ENCODE data around the gene CTNNA2. TPM values are rescaled to one million over a fixed set of nuclear protein-coding genes. Genes with fewer than 3 reads are reported as not detected.

CTNNA2 gene
- total and polyA plus RNA-seq, 7 donors, result 0.03 to 0.36 (median 0.17) TPM; not detected in 4

DNA sequence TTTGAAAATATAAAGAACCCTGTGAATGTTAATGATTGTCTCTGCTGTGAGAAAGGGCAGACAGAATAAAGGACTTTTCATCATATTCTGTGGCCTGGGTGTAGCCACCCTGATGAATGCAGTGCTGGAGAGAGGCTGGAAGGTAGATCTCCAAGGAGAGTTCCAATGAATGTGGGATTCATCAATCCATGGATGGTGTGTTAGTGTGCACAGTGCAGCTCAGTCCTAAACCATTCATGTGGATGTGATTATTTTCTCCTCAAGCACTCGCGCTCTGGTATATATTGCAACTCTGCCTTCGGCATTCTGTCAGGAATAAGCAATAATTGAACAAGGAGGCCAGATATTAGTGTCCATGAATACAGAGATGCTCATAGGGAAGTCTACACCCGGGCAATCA, 744.6 kb downstream of the CTNNA2 start:
- WGBS, 3 donors, result 91 to 97% (median 94%) methylated on average over 4 of the region's 4 CpGs
- TF ChIP-seq, protein P1, sequence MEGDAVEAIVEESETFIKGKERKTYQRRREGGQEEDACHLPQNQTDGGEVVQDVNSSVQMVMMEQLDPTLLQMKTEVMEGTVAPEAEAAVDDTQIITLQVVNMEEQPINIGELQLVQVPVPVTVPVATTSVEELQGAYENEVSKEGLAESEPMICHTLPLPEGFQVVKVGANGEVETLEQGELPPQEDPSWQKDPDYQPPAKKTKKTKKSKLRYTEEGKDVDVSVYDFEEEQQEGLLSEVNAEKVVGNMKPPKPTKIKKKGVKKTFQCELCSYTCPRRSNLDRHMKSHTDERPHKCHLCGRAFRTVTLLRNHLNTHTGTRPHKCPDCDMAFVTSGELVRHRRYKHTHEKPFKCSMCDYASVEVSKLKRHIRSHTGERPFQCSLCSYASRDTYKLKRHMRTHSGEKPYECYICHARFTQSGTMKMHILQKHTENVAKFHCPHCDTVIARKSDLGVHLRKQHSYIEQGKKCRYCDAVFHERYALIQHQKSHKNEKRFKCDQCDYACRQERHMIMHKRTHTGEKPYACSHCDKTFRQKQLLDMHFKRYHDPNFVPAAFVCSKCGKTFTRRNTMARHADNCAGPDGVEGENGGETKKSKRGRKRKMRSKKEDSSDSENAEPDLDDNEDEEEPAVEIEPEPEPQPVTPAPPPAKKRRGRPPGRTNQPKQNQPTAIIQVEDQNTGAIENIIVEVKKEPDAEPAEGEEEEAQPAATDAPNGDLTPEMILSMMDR (IDR thresholded peaks at IDR 0.05), result no peak
- Histone ChIP-seq H3K9me3 (no peaks in the 10 kb centered on the region), H3K36me3 (ENCODE audit: insufficient read depth in 1 of 2, low read depth in 1 of 2) (no peaks in the 10 kb centered on the region), H3K4me1 (no peaks in the 10 kb centered on the region), H3K27ac (no peak overlapping the region), H3K4me3 (no peak overlapping the region), H3K27me3 (ENCODE audit: insufficient read depth in 3 of 3, low read length in 2 of 3) (no peaks in the 10 kb centered on the region)
- ATAC-seq, result no peak
- DNase-seq, result no peak
- intact Hi-C loops (cut with DNase I), result loop anchor here in 1 of 2 donors (1.0 kb wide), 1 partner anchor 22 kb away; no protein-coding TSS in a partner anchor

DNA sequence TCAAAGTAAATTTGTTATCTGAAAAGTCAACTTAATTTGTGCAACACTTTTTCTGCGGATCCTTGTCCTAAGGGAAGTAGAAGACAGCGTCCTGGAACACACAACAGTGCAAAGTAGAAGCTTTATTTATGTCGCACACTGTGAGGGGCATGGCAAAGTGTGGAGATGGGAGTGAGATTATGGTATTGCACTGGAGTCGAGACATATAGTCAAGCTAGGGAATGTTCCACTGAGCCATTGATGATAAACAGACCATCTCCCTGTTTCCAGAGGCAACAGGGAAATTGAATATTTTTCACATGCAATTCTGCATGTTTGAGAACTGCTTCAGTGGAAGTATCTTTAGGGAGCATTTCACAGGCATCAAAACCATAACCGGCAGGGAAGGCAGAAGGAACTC, 745.5 kb downstream of the CTNNA2 start:
- intact Hi-C loops (cut with DNase I), result no loop called here

DNA sequence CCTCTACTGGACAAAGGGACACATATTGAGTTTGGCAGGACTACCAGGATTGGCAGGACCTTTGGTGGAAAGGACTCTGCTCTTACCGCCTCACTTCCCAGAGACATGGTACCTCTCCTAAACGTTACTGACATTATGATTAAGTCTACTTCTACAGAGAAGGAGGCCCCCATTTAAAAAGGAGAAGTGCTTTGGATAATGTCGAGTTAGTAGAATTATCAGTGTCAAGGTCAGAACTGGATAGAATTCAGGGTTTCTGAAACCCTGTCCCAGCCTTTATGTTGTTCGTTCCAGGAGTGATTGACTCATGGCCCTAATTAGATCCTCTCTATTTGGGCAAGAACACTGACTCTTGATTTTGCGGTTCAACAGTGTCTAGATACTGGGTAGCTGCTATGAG, 745.9 kb downstream of the CTNNA2 start:
- Histone ChIP-seq H3K27ac (no peak overlapping the region), H3K9me3 (no peaks in the 10 kb centered on the region), H3K27me3 (ENCODE audit: insufficient read depth in 3 of 3, low read length in 2 of 3) (no peaks in the 10 kb centered on the region), H3K4me3 (no peak overlapping the region), H3K4me1 (no peaks in the 10 kb centered on the region), H3K36me3 (ENCODE audit: insufficient read depth in 1 of 2, low read depth in 1 of 2) (no peaks in the 10 kb centered on the region)
- intact Hi-C loops (cut with DNase I), result no loop called here
- TF ChIP-seq, protein P1 (IDR thresholded peaks at IDR 0.05), result no peak
- 82 to 93% (median 92%) methylated on average over 5 of the region's 5 CpGs for WGBS, 3 donors
- ATAC-seq (no peak), DNase-seq (no peak)

More for the DNA sequence above, 745.5 kb downstream of the CTNNA2 start:
- H3K27me3 ChIP-seq (ENCODE audit: insufficient read depth in 3 of 3, low read length in 2 of 3), result no peaks in the 10 kb centered on the region
- H3K9me3 ChIP-seq, result no peaks in the 10 kb centered on the region
- no peak for DNase-seq
- H3K4me3 ChIP-seq, result no peak overlapping the region
- no peaks in the 10 kb centered on the region for H3K4me1 ChIP-seq
- H3K27ac ChIP-seq, result no peak overlapping the region
- no peak for ATAC-seq
- TF ChIP-seq, protein P1 (IDR thresholded peaks at IDR 0.05), result no peak
- H3K36me3 ChIP-seq (ENCODE audit: insufficient read depth in 1 of 2, low read depth in 1 of 2), result no peaks in the 10 kb centered on the region
- WGBS, 3 donors, result 78 to 84% (median 82%) methylated on average over 5 of the region's 5 CpGs

DNA sequence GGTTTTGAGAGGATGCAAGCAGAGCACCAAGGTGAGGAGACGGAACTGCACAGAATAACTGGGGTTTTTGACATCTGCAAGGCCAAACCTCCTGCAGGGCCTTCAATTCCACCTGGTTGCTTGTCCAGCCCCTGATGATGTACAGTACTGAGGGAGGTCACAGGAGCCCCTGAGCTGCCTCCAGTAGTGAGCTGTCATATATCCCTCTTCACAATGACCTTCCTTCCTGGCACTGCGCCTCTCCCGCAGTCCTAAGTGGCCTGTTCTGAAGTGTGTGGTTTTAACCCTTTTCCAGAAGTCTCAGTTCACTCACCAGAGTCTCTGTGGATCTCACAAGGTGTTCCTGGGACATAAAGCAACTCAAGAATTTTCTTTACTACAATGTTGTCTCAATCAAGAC, 746.4 kb downstream of the CTNNA2 start:
- 68 to 78% (median 78%) methylated on average over 3 of the region's 3 CpGs for WGBS, 3 donors
- intact Hi-C loops (cut with DNase I), result no loop called here
- Histone ChIP-seq H3K27me3 (ENCODE audit: insufficient read depth in 3 of 3, low read length in 2 of 3) (no peaks in the 10 kb centered on the region), H3K4me1 (no peaks in the 10 kb centered on the region), H3K4me3 (no peak overlapping the region), H3K9me3 (no peaks in the 10 kb centered on the region), H3K36me3 (ENCODE audit: insufficient read depth in 1 of 2, low read depth in 1 of 2) (no peaks in the 10 kb centered on the region), H3K27ac (no peak overlapping the region)
- ATAC-seq (no peak), DNase-seq (no peak)
- TF ChIP-seq, protein P1 (IDR thresholded peaks at IDR 0.05), result no peak

DNA sequence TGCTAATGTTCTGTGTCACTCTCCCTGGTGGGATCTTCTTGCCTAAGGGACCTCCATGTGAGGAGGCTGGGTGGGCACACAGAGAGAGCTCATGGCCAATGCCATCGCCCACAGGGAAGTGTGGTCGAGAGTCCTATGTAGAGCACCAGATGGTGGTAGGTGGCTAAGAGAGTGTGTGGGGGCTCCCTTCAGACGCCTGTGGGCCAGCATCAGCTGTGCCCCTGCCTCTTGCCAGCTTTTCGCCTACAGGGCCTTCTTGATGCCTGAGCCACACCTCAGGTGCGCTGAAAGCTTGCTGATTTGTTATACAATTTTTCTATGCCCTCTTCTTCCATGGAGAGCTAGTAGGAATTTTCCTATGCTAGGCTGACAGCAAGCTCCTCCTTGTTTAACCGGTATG, 753.4 kb downstream of the CTNNA2 start:
- Histone ChIP-seq H3K4me1 (no peaks in the 10 kb centered on the region), H3K27ac (no peak overlapping the region), H3K4me3 (no peak overlapping the region), H3K9me3 (no peaks in the 10 kb centered on the region), H3K36me3 (ENCODE audit: insufficient read depth in 1 of 2, low read depth in 1 of 2) (no peaks in the 10 kb centered on the region), H3K27me3 (ENCODE audit: insufficient read depth in 3 of 3, low read length in 2 of 3) (no peaks in the 10 kb centered on the region)
- WGBS, 3 donors, result 81 to 91% (median 85%) methylated on average over 6 of the region's 6 CpGs
- DNase-seq, result no peak
- TF ChIP-seq, protein P1 (IDR thresholded peaks at IDR 0.05), result no peak
- ATAC-seq, result no peak
- intact Hi-C loops (cut with DNase I), result no loop called here
